Measurements from ENCODE around the gene SEMA5A. TPM values are rescaled to one million over a fixed set of nuclear protein-coding genes. Genes with fewer than 3 reads are reported as not detected.

Gene SEMA5A
- polyA plus RNA-seq, 1 donor from 2014 or later, result 3.2 TPM

DNA sequence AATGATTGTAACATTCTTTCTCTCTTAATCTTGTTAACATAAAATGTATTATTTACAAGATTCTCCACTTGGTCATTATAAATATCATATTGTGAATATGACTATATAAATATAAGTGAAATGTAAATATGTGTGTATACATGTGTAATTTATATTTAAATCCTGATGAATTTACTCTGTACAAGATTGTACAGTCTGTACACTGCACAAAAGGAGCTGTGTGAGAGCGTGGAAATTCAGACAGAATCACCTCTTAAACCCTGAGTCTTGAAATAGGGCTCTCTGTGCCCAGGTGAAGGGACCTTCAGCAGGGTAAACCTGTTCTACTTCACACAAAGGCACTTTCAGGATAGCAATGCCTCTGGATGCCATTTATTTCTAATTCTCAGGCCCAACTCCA is 456.0 kb downstream of the SEMA5A start:
- H3K4me2 ChIP-seq (ENCODE audit: low read length), result no peak overlapping the region
- H3K79me2 ChIP-seq (replicated peaks; ENCODE audit: insufficient read depth, low read length), result no peaks in the 10 kb centered on the region
- H3F3A ChIP-seq (ENCODE audit: insufficient read depth, low read length, poor library complexity, severe bottlenecking), result no peaks in the 10 kb centered on the region
- no peaks in the 10 kb centered on the region for H3K27me3 ChIP-seq (ENCODE audit: insufficient read depth, low read depth, low read length)
- no peaks in the 10 kb centered on the region for H3K9me3 ChIP-seq (ENCODE audit: low read length)
- H4K20me1 ChIP-seq (ENCODE audit: insufficient read depth), result no peaks in the 10 kb centered on the region
- TF ChIP-seq TAF1 (IDR thresholded peaks at IDR 0.05; ENCODE audit: low read depth), result no peak
- no peak for TF ChIP-seq MXI1 (conservative IDR thresholded peaks at IDR 0.05; ENCODE audit: poor library complexity, severe bottlenecking)
- TF ChIP-seq, protein P1, sequence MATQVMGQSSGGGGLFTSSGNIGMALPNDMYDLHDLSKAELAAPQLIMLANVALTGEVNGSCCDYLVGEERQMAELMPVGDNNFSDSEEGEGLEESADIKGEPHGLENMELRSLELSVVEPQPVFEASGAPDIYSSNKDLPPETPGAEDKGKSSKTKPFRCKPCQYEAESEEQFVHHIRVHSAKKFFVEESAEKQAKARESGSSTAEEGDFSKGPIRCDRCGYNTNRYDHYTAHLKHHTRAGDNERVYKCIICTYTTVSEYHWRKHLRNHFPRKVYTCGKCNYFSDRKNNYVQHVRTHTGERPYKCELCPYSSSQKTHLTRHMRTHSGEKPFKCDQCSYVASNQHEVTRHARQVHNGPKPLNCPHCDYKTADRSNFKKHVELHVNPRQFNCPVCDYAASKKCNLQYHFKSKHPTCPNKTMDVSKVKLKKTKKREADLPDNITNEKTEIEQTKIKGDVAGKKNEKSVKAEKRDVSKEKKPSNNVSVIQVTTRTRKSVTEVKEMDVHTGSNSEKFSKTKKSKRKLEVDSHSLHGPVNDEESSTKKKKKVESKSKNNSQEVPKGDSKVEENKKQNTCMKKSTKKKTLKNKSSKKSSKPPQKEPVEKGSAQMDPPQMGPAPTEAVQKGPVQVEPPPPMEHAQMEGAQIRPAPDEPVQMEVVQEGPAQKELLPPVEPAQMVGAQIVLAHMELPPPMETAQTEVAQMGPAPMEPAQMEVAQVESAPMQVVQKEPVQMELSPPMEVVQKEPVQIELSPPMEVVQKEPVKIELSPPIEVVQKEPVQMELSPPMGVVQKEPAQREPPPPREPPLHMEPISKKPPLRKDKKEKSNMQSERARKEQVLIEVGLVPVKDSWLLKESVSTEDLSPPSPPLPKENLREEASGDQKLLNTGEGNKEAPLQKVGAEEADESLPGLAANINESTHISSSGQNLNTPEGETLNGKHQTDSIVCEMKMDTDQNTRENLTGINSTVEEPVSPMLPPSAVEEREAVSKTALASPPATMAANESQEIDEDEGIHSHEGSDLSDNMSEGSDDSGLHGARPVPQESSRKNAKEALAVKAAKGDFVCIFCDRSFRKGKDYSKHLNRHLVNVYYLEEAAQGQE (IDR thresholded peaks at IDR 0.05; ENCODE audit: borderline replicate concordance), result no peak
- TF ChIP-seq, protein P2, sequence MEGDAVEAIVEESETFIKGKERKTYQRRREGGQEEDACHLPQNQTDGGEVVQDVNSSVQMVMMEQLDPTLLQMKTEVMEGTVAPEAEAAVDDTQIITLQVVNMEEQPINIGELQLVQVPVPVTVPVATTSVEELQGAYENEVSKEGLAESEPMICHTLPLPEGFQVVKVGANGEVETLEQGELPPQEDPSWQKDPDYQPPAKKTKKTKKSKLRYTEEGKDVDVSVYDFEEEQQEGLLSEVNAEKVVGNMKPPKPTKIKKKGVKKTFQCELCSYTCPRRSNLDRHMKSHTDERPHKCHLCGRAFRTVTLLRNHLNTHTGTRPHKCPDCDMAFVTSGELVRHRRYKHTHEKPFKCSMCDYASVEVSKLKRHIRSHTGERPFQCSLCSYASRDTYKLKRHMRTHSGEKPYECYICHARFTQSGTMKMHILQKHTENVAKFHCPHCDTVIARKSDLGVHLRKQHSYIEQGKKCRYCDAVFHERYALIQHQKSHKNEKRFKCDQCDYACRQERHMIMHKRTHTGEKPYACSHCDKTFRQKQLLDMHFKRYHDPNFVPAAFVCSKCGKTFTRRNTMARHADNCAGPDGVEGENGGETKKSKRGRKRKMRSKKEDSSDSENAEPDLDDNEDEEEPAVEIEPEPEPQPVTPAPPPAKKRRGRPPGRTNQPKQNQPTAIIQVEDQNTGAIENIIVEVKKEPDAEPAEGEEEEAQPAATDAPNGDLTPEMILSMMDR (IDR thresholded peaks at IDR 0.05; ENCODE audit: poor library complexity, severe bottlenecking), result no peak
- TF ChIP-seq SMC3 (conservative IDR thresholded peaks at IDR 0.05; ENCODE audit: poor library complexity), result no peak
- TF ChIP-seq RAD21 (conservative IDR thresholded peaks at IDR 0.05), result no peak
- TF ChIP-seq POLR2AphosphoS5 (IDR thresholded peaks at IDR 0.05), result no peak
- no peak for TF ChIP-seq EP300 (conservative IDR thresholded peaks at IDR 0.05; ENCODE audit: poor library complexity, severe bottlenecking)
- no peak for TF ChIP-seq EZH2 (IDR thresholded peaks at IDR 0.05; ENCODE audit: borderline replicate concordance, insufficient read depth, low read length, poor library complexity, severe bottlenecking)
- H3K9me2 ChIP-seq (ENCODE audit: insufficient read depth, low read length), result no peaks in the 10 kb centered on the region
- no peak overlapping the region for H2AFZ ChIP-seq (ENCODE audit: low read depth, low read length)
- H3K36me3 ChIP-seq (ENCODE audit: insufficient read depth, low read length), result no peaks in the 10 kb centered on the region
- H3K9ac ChIP-seq (ENCODE audit: low read length), result no peak overlapping the region
- no peak overlapping the region for H3K4me3 ChIP-seq (ENCODE audit: low read length)
- H3K27ac ChIP-seq (ENCODE audit: low read length), result no peak overlapping the region

- TF ChIP-seq EZH2 (IDR thresholded peaks at IDR 0.05; ENCODE audit: borderline replicate concordance, insufficient read depth, low read length, poor library complexity, severe bottlenecking) (no peak), RAD21 (conservative IDR thresholded peaks at IDR 0.05) (no peak), TAF1 (IDR thresholded peaks at IDR 0.05; ENCODE audit: low read depth) (no peak), EP300 (conservative IDR thresholded peaks at IDR 0.05; ENCODE audit: poor library complexity, severe bottlenecking) (no peak), MXI1 (conservative IDR thresholded peaks at IDR 0.05; ENCODE audit: poor library complexity, severe bottlenecking) (no peak), POLR2AphosphoS5 (IDR thresholded peaks at IDR 0.05) (no peak)
- TF ChIP-seq, protein P1 (IDR thresholded peaks at IDR 0.05; ENCODE audit: borderline replicate concordance), result no peak
- TF ChIP-seq, protein P2 (IDR thresholded peaks at IDR 0.05; ENCODE audit: poor library complexity, severe bottlenecking), result no peak
- no peak overlapping the region for H3K4me3 ChIP-seq (ENCODE audit: low read length)
- H3K36me3 ChIP-seq (ENCODE audit: insufficient read depth, low read length), result no peaks in the 10 kb centered on the region
- H3K27me3 ChIP-seq (ENCODE audit: insufficient read depth, low read depth, low read length), result no peaks in the 10 kb centered on the region
- H3F3A ChIP-seq (ENCODE audit: insufficient read depth, low read length, poor library complexity, severe bottlenecking), result no peaks in the 10 kb centered on the region
- H3K9ac ChIP-seq (ENCODE audit: low read length), result no peak overlapping the region
- H4K20me1 ChIP-seq (ENCODE audit: insufficient read depth), result no peaks in the 10 kb centered on the region
- no peaks in the 10 kb centered on the region for H3K9me3 ChIP-seq (ENCODE audit: low read length)
- no peaks in the 10 kb centered on the region for H3K79me2 ChIP-seq (replicated peaks; ENCODE audit: insufficient read depth, low read length)
- H2AFZ ChIP-seq (ENCODE audit: low read depth, low read length), result no peak overlapping the region
- no peak overlapping the region for H3K4me2 ChIP-seq (ENCODE audit: low read length)
- H3K9me2 ChIP-seq (ENCODE audit: insufficient read depth, low read length), result no peaks in the 10 kb centered on the region
- H3K27ac ChIP-seq (ENCODE audit: low read length), result no peak overlapping the region
Measured at GRCh38 chr5:9082996-9083395, 462.9 kb downstream of the SEMA5A start.
